Measurements from ENCODE around the gene SLC8A3.
A peak's percentile ranks its signal among the peaks of the same experiment; 100 is the strongest.
"Not testable (repeated sequence)": the region's sequence is repeated elsewhere in the genome, so short reads cannot be mapped to it uniquely, and the experiment has no call there.

Gene SLC8A3

GRCh38 chr14:70188659-70189455 is at the start of gene SLC8A3:
SLC8A3 (minus strand) TSS chr14:70188951; CDS start chr14:70168422, 20,529 bp downstream.
- DNase-seq (ENCODE audit: low spot score): no peak

- DNase-seq (ENCODE audit: low spot score): no peak
These were observed 49.0 kb upstream of the SLC8A3 start for GRCh38 chr14:70237710-70238109.

- DNase-seq (ENCODE audit: low spot score): no peak
These were observed 45.6 kb upstream of the SLC8A3 start for GRCh38 chr14:70234066-70234950.

GRCh38 chr14:70231756-70232544 is 43.2 kb upstream of the SLC8A3 start:
- DNase-seq (ENCODE audit: low spot score): not testable (repeated sequence)

- DNase-seq (ENCODE audit: low spot score): not testable (repeated sequence)
These were observed 41.3 kb upstream of the SLC8A3 start for GRCh38 chr14:70229877-70230640.

- DNase-seq (ENCODE audit: low spot score): no peak
These were observed 25.1 kb upstream of the SLC8A3 start for GRCh38 chr14:70213721-70214282.

GRCh38 chr14:70212752-70213151 is 24.0 kb upstream of the SLC8A3 start:
- DNase-seq (ENCODE audit: low spot score): no peak

GRCh38 chr14:70208380-70208779 is 19.6 kb upstream of the SLC8A3 start:
- no peak for DNase-seq (ENCODE audit: low spot score)

GRCh38 chr14:70203686-70204085 is 14.9 kb upstream of the SLC8A3 start:
- DNase-seq (ENCODE audit: low spot score): no peak

GRCh38 chr14:70201994-70202393 is 13.2 kb upstream of the SLC8A3 start:
- no peak for DNase-seq (ENCODE audit: low spot score)

GRCh38 chr14:70193396-70193795 is 4.6 kb upstream of the SLC8A3 start:
- DNase-seq (ENCODE audit: low spot score): no peak

GRCh38 chr14:70192915-70193314 is 4.2 kb upstream of the SLC8A3 start:
- peak; percentile 0 for DNase-seq (ENCODE audit: low spot score)

GRCh38 chr14:70190156-70190555 is 1.4 kb upstream of the SLC8A3 start:
- DNase-seq (ENCODE audit: low spot score): no peak

- DNase-seq (ENCODE audit: low spot score): no peak
These were observed 816 bp upstream of the SLC8A3 start for GRCh38 chr14:70189456-70190077.

- DNase-seq (ENCODE audit: low spot score): no peak
These were observed 461 bp downstream of the SLC8A3 start for GRCh38 chr14:70188322-70188658.

- DNase-seq (ENCODE audit: low spot score): no peak
These were observed 1.8 kb downstream of the SLC8A3 start for GRCh38 chr14:70186900-70187451.

- DNase-seq (ENCODE audit: low spot score): no peak
These were observed 4.8 kb downstream of the SLC8A3 start for GRCh38 chr14:70183991-70184390.

GRCh38 chr14:70181276-70181675 is 7.5 kb downstream of the SLC8A3 start:
- no peak for DNase-seq (ENCODE audit: low spot score)

- no peak for DNase-seq (ENCODE audit: low spot score)
These were observed 8.0 kb downstream of the SLC8A3 start for GRCh38 chr14:70180718-70181117.

GRCh38 chr14:70177081-70177800 is 11.5 kb downstream of the SLC8A3 start:
- no peak for DNase-seq (ENCODE audit: low spot score)

Data from NAMALWA (cell line).